Measurements from ENCODE around the gene HSD17B3. TPM values are rescaled to one million over a fixed set of nuclear protein-coding genes. Genes with fewer than 3 reads are reported as not detected.
A peak's percentile ranks its signal among the peaks of the same experiment; 100 is the strongest.
"Not testable (repeated sequence)": the region's sequence is repeated elsewhere in the genome, so short reads cannot be mapped to it uniquely, and the experiment has no call there.

Gene HSD17B3
- total RNA-seq, 1 donor from 2014 or later: not detected

GRCh38 chr9:96306958-96307357, 5.0 kb upstream of the HSD17B3 start:
- DNase-seq (ENCODE audit: low spot score): not testable (repeated sequence)

DNA sequence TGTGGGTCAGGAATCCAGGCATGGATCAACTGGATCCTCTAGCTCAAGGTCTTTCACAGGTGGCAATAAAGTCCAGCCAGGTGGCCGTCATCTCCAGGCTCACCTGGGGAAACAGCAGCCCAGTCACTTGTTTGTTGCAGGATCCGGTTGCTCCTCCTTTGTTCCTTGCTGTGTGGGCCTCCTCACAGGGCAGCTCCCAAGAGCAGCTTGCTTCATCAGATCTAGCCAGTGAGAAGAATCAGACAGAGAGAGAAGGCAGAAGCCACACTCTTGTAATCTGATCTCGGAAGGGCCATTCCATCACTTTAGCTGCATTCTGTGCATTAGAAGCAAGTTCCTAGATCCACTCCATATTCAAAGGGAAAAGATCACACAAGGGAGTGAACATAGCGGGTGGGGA, 3.2 kb upstream of the HSD17B3 start:
- DNase-seq (ENCODE audit: low spot score): no peak

GRCh38 chr9:96304230-96304629, 2.3 kb upstream of the HSD17B3 start:
- no peak for DNase-seq (ENCODE audit: low spot score)

- no peak for DNase-seq (ENCODE audit: low spot score)
Measured at GRCh38 chr9:96299823-96300222, 2.2 kb downstream of the HSD17B3 start.

DNA sequence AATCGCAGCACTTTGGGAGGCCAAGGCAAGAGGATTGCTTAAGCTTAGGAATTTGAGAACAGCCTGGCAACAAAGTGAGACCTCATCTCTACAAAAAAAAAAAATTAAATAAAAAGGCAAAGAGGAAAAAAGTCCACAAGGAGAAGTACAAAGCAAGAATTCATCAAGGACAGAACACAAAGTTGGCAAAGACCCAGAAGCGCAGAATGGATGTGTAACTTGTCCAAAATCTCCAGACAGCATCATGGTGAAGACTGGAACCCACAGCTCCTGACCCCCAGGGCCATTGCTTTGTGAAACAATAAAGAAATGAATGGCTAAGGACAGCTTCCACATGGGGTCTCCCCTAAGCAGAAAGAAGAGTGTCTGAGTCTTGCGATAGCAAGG, 7.8 kb downstream of the HSD17B3 start:
- DNase-seq (ENCODE audit: low spot score): no peak

GRCh38 chr9:96293498-96294158, 8.3 kb downstream of the HSD17B3 start:
- DNase-seq (ENCODE audit: low spot score): no peak

DNA sequence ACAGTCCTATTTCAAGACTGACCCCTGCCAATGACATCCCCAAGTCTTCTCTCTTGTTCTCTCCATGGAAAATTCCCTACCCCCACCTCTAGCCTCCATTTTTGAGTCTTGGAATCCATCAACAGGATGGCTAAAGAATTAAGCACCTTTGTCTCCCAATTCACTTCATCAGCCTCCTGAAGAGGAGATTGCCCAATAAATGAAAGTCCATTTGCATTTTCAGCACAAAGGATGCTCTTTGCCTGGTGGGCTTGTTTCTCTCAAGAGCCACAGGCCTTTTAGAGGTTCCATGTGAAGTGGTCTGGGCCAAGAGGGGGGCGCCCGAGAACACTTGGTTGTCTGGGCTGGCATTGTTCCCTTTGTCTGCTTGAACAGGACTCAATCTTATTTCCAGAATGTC, 12.6 kb downstream of the HSD17B3 start:
- no peak for DNase-seq (ENCODE audit: low spot score)

DNA sequence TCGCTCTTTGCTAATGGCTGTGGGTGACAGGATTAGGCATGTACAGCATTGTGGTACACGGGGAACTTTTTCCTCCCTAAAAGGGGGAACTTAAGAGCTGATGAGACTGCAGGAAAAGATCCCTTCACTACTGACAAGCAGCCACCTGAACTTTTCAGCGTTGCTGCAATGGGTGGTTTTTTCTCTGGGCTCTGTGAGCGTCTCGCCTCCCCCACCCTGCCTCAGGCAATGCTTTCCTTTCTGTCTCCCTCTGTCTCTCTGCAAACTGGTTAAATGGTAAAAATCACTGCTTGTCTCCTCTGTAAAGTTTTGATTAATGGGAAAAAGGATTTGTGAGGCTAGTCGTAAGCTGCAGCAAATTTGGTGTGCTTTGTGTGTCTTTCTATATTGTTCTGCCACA, 20.3 kb downstream of the HSD17B3 start:
- DNase-seq (ENCODE audit: low spot score): no peak

DNA sequence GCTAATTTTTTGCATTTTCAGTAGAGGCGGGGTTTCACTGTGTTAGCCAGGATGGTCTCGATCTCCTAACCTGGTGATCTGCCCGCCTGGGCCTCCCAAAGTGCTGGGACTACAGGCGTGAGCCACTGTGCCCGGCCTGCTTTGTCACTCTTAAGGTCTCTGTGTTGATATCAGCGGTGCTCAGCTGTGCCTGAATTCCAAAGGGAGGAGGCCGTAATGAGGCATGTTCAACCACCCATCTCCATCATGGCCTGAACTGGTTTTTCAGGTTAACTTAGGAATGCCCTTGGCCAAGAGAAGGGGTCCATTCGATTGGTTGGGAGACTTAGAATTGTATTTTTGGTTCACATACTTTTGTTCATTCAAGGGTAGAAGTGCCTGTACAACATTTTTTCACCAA, 22.0 kb downstream of the HSD17B3 start:
- DNase-seq (ENCODE audit: low spot score): peak; percentile 48

- DNase-seq (ENCODE audit: low spot score): no peak
Measured at GRCh38 chr9:96274939-96275338, 27.0 kb downstream of the HSD17B3 start.

GRCh38 chr9:96270236-96270744, 31.7 kb downstream of the HSD17B3 start:
- no peak for DNase-seq (ENCODE audit: low spot score)

DNA sequence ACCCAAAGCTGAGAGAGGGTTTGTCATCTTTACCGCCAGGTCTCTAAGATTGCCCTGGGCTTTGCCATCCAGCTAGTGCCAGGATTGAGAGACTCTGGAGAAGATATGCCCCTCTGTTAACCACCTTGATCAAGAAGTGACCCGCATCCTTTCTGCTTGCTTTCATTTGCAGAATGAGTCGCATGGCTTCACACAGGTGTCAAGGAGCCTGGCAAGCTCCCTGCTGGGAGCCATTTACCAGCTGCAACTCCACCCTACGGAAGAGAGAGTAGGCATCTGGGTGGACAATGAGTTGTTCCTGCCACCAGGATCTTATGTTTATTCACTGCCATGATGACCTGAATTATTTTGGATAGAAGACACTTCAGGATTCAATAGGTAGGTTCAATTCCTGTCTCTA, 43.0 kb downstream of the HSD17B3 start:
- no peak for DNase-seq (ENCODE audit: low spot score)

- no peak for DNase-seq (ENCODE audit: low spot score)
Measured at GRCh38 chr9:96256800-96257199, 45.2 kb downstream of the HSD17B3 start.

- DNase-seq (ENCODE audit: low spot score): no peak
Measured at GRCh38 chr9:96255698-96256097, 46.3 kb downstream of the HSD17B3 start.

DNA sequence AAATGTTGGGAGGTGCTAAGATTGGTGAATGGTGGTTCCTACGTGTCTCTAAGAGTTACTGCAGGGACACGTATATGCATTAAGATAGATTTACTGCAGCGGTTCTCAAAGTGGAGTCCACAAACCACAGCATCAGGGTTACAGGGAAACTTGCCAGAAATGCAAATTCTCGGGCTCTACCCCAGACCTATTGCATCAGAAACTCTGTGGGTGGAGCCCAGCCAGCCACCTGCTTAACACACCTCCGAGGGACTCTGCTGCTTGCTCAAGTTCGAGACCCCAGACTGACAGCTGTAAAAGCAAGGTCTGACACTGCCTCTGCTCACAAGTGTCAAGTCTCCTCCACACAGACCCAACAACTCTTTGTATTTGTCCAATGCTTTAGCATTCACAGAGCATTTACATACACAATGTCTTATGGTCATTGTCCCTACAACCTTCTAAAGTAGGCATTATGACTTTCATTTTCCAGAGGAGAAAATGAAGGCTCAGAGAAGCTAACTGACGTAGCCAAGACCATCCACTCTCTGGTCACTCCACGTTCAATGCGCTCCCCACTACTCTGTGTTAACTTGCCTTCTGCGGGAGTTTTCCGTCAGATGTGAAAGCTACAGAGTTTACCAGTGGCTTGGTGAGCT, 48.8 kb downstream of the HSD17B3 start:
- DNase-seq (ENCODE audit: low spot score): no peak

GRCh38 chr9:96251451-96251850, 50.5 kb downstream of the HSD17B3 start:
- DNase-seq (ENCODE audit: low spot score): no peak

GRCh38 chr9:96249746-96250145, 52.2 kb downstream of the HSD17B3 start:
- no peak for DNase-seq (ENCODE audit: low spot score)

DNA sequence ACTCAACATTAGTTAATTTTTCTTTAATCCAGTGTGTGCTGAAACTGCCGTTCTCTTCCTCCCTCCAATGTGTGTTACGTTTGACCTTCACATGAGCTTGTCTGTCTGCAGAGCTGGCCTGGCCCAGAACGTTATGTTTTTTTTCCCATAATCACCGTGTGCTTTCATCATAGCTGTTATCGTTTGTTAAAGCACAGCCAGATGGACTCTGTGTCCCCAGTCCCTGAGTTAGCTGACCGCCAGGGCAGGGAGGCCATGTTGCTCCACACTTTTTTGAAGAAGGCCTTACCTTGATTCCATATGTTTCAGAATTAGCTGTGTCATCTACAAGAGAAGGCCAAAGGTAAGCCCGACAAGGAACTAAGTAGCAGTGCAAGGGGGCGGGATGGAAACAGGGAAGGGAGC, 55.7 kb downstream of the HSD17B3 start:
- DNase-seq (ENCODE audit: low spot score): no peak

DNA sequence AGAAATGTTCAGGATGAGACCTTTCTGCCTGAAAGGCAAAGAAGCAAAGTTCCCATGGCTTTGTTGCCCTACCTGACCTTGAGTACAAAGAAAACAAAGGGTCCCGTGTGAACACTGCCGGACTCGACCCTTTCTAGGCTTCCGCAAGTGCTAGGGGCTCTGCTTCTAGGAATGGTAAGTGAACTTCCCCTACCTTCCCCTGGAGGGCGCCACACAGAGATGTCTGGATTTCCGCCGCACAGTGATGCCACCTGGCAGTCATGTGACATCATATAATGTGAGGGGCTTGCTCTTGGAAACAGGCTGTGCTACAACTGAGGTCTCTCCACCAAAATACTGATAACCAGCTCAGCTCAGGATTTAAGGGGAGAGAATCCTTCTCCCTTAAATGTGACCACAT, 56.6 kb downstream of the HSD17B3 start:
- DNase-seq (ENCODE audit: low spot score): no peak

- no peak for DNase-seq (ENCODE audit: low spot score)
Measured at GRCh38 chr9:96243778-96244177, 58.2 kb downstream of the HSD17B3 start.

- no peak for DNase-seq (ENCODE audit: low spot score)
Measured at GRCh38 chr9:96242811-96243210, 59.2 kb downstream of the HSD17B3 start.

DNA sequence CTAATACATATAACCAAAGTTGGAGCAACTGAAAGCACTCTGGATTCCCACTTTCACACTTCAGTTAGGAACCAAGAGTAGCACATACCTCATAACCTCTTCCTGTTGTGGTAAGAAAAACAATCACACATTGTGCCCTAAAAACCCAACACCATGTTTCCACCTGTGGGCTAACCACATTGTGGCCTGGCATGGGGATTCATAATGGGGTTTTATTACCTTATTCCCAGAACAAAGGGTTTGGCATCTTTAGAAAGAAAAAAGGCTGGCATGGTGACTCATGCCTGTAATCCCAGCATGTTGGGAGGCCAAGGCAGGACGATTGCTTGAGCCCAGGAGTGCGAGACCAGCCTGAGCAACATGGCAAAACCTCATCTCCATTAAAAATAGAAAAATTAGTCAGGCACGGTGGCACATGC, 60.6 kb downstream of the HSD17B3 start:
- no peak for DNase-seq (ENCODE audit: low spot score)

DNA sequence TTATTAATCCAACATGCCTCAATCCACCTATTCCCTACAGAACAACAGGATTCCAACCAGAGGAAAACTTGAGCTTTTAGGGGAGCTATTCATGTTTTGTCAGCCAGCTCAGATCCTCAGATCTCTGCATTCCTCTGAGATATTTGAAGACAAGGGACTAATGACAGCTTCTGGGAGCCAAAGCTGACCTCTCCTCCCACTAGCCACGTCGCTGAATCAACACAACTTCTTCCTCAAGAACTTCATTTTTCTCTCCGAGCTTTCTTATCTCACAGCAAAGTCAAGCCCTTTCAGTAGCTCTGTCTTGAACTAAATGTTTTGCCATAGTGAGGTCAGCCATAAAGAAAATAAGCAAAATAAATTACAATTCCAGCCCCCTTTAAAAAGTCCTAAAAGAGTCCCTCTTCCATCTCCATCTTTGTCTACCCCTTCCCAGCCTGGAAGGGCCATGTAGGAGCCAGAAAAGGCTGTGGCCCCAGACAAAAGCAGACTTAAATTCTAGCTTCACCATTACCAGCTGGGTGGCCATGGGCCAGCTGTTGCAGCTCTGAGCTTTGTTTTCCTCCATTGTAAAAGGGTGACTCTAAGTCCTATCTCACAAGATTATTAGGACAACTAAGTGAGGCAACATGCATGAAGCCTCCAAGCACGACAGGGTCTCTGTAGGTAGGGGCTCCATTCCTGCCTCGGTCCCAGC, 65.0 kb downstream of the HSD17B3 start:
- no peak for DNase-seq (ENCODE audit: low spot score)

Data from ureter (tissue), 1 donor.